A204.1 (cell line): Measurements from ENCODE around the gene DCAF7.

Experiments
- FAIRE-seq: peaks from 2 replicates; lab custom pipeline; 2012; peaks lifted over from hg19 to GRCh38; lab: Jason Lieb, UNC

DCAF7 gene, protein sequence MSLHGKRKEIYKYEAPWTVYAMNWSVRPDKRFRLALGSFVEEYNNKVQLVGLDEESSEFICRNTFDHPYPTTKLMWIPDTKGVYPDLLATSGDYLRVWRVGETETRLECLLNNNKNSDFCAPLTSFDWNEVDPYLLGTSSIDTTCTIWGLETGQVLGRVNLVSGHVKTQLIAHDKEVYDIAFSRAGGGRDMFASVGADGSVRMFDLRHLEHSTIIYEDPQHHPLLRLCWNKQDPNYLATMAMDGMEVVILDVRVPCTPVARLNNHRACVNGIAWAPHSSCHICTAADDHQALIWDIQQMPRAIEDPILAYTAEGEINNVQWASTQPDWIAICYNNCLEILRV

DNA sequence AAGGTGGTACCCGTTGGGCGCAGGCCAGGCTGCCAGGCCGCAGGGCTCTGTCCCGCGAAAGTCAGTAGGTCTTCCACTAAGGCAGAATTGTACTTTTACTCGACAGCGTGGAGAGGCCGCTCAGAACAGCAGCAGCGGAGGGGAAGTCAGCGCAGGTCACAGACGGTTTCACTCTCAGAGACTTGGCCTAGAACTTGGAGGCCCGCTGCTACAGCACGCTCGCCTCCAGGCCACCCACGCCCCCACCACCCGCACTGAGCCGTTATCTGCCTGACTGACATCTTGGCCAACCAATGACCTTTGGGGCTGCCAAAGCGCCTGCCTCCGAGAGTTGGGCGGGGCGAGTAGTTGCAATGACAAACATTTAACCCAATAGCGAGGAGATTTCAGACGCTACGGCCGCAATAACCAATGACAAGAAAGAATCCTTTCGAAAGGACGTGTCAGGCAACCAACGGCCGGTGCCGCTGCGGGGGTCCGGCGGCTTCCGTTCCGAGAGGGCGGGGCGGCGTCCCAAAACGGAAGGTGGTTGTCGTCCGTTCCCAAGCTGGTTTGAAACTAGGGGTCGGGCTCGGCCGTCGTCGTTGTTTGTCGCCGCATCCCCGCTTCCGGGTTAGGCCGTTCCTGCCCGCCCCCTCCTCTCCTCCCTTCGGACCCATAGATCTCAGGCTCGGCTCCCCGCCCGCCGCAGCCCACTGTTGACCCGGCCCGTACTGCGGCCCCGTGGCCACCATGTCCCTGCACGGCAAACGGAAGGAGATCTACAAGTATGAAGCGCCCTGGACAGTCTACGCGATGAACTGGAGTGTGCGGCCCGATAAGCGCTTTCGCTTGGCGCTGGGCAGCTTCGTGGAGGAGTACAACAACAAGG is at the start of gene DCAF7:
TSS of gene DCAF7 (plus strand) at position 532 of the 871 bp plus-strand sequence. CDS start at position 733, 201 bp downstream.
- peak; percentile 98 for FAIRE-seq

DNA sequence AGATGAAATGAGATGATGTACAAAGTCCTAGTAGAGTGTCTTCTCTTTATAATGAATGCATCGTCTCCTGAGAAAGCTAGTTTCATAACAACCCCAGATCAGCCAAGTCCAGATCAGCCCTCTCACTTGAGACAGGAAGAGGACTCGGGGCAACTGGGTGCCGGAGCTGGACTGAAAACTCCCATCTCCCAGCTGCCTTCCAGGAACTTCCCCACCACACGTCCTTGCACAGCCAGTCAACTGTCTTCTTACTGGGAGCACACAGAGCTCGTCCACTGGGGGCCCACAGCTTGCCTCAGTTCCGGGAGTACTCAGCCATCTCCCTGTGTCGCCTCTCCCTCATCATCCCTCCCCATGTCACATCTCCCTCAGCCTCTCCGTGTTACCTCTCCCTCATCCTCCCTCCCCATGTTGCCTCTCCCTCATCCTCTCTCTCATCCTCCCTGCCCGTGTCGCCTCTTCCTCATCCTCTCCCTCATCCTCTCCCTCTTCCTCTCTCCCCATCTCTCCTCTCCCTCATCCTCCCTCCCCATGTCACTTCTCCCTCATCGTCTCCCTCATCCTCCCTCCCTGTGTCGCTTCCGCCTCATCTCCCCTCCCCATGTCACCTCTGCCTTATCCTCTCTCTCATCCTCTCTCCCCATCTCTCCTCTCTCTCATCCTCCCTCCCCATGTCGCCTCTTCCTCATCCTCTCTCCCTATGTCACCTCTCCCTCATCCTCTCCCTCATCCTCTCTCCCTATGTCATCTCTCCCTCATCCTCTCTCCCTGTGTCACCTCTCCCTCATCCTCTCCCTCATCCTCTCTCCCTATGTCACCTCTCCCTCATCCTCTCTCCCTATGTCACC is 49.5 kb upstream of the DCAF7 start:
- FAIRE-seq = no peak

DNA sequence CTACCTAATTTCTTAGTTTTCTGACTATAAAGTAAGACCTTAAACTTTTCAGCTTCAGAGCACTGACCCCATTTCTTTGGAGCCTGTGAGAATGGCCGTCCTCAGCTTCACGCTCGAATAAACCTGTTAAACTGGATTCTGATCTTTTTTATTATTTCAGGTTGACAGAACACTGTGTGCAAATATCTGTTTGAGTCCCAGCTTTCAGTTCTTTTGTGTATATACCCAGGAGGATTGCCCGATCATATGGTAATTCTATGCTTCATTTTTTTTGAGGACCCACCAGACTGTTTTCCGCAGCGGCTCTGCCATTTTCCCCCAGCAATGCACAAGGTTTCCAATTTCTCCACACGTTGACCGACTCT is 47.0 kb upstream of the DCAF7 start:
- FAIRE-seq = no peak

DNA sequence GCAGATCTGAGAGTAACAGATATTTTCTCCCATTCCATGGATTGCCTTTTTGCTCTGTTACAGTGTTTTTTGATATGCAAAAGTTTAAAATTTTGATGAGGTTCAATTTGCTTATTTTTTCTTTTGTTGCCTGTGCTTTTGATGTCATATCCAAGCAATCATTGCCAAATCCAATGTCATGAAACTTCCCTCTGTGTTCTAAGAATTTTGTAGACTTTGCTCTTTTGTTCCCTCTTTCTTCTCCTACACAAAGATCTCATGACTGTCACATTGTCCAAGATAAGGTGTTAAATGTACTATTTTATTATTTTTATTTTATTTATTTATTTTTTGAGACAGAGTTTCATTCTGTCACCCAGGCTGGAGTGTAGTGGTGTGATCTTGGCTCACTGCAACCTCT is 46.0 kb upstream of the DCAF7 start:
- FAIRE-seq = no peak

DNA sequence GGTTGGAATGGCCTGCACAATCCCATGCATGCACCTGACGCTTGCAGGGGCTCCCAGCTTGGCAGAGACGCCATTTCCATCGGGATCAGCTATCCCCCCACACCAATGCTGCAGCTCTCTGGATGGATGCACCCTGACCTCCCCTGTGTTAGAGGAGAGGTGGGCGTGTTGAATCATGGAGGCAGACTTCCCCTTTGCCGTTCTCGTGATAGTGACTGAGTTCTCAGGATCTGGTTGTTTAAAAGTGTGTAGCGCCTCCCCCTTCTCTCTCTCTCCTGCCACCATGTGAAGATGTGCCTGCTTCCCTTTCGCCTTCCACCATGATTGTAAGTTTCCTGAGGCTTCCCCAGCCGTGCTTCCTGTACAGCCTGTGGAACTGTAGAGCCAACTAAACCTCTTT is 44.9 kb upstream of the DCAF7 start:
- FAIRE-seq = no peak

DNA sequence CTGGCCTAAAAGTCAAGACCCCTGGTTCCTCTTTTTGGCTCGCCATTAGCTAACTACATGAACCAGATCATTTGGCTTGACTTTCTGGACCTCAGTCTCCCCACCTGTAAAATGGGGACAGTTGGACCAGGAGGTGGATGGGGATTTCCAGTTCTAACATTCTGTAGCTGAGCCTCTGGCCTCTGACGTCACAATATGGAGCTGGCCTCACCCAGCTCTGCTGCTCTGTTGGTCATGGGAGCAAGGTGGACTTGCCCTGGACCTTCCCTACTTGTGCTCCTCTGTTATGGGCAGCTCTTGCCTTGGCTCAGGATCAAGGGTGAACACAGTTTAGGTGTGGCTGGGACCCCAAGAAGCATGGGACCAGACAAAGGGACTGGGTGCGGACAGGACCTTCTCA is 43.6 kb upstream of the DCAF7 start:
- FAIRE-seq = no peak

DNA sequence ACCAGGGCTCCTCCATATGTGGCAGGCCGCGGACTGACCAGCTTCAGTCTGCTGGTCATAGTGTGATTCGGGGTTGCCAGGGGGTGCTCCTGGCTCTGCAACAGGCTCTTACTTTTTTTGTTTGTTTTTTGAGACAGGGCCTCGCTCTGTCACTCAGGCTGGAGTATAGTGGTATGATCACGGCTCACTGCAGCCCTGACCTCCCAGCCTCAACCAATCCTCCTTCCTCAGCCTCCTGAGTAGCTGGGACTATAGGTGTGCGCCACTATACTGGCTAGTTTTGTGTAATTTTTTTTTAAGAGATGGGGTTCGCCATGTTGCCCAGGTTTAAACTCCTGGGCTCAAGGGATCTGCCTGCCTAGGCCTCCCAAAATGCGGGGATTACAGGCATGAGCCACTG is 38.9 kb upstream of the DCAF7 start:
- no peak for FAIRE-seq

DNA sequence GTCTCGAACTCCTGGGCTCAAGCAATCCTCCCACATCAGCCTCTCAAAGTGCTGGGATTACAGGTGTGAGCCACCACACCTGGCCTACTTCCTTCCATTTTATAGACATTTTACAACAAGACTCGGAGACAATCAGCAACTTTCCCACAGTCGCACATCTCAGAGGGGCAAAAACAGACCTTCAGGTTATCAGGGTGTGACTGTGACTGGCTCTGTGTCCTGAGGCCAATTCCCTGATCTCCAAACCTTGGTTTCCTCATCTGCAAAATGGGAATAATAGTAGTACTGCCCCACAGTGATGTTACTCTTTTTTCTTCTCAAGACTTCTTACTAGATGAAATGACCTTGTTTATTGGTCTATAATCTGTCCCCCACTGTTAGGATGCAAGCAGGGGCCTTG is 37.9 kb upstream of the DCAF7 start:
- FAIRE-seq = no peak

DNA sequence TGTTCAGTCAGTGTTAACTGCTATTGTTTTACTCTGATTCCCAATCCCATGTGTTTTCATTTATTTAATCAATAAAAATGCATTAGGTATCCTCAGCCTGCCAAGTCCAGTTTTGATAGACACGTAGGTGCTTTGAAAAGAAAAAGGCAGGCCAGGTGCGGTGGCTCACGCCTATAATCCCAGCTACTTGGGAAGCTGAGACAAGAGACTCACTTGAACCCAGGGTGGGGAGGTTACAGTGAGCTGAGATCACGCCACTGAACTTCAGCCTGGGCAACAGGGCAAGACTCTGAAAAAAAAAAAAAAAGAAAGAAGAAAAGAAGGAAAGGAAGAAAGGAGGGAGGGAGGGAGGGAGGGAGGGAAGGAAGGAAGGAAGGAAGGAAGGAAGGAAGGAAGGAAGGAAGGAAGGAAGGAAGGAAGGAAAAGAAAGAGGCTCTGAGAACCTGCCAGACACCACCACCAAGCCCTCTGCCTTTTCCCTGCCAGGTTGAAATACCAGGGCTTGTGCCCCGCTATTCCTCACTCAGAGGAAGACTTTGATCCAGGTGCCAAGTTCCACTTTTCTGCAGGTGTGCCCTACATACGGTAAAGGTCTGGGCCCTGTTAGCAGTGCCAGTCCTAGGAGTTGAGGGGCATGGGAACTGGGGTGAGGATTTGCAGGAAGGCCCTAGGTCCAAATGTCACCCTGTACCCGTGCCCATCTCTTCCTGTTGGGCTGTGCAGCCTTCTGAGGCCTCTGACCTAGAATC is 37.2 kb upstream of the DCAF7 start:
- no peak for FAIRE-seq

DNA sequence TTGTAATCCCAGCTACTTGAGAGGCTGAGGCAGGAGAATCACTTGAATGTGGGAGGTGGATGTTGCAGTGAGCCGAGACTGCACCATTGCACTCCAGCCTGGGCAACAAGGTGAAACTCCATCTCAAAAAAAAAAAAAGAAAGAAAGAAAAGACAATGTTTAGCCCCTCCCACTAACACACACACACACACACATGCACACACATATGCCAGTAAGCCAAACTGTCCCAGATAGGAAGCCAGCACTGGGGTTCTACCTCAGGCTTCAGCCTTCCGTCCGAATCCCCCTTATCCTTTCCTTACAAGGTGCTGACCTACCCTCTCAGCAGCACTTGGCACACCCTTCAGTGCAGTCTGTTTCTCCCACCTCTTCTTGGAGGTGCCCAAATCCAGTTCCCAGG is 35.8 kb upstream of the DCAF7 start:
- no peak for FAIRE-seq

DNA sequence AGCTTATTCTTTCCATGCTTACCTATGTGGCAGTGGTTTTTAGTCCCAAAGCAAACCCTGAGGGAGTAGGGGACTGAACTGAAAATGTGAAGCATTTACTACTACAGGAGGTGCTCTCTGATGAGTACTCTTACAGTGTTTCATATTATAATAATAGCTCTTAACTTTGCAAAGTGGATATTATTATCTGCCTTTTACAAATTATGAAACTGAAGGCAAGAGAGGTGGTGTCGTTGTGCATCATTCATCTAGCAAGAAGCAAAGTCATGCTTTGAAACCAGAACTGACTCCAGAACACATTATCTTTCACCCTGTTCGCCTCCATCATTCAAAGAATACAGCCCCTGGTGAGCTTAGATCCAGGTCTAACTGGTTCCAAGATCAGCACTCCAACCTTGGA is 35.3 kb upstream of the DCAF7 start:
- no peak for FAIRE-seq

DNA sequence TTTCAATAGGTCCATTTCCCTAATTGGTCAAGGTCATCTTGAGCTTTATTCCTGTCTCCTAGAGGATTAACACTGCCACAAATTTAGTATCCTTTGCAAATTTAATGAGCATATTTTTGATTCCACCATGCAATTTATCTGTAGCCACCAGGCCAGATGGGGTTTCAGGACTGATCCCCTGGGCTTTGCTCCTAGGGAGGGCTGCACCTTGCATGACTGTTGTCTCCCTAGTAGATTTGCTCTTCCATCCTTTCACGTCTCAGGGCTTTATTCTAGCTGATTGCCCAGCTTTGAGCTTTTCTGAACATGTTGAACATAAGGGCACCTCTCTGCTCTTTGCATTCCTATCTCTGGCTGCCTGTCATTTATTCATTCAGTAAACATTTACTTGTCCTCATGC is 34.9 kb upstream of the DCAF7 start:
- FAIRE-seq = no peak

DNA sequence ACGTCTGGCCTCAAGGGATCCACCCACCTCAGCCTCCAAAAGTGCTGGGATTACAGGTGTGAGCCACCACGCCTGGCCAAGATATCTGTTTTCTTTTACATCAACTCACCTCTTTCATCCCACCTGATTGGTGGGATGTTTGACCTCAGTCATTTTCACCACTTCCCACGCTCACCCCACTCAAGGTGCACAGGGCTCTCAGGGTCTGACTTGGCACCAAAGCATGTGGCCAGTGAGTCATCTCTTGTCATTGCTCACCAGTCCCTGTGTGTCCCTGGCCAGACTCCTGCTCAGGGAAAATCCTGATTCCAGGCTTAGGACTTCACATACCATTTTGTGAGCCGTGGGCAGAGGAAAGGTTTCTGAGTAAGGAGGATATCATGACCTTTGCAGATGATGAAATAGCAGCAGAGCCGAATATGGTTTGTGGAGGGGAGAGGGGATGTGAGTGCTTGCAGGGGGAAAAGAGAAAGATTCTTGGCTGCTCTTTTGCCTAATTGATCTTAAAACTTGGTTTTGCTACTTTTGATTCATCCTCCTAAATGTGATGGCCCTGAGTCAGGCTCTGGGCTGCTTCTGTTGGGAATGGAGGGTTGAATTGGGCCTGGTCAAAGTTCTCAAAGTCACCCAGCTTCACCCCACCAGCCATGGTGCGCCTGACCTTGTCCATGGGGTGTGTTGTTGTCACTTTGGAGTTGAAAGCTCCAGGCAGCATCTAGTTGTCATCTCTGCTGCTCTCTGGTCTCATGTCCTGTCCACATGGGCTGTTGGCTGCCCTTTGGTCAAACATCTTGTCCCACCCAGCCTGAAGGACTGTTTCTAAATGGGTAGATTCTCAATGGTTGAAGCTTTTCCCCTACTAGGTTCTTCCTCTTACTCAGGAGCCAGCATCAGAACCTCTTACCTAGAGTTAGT is 33.1 kb upstream of the DCAF7 start:
- FAIRE-seq = no peak

DNA sequence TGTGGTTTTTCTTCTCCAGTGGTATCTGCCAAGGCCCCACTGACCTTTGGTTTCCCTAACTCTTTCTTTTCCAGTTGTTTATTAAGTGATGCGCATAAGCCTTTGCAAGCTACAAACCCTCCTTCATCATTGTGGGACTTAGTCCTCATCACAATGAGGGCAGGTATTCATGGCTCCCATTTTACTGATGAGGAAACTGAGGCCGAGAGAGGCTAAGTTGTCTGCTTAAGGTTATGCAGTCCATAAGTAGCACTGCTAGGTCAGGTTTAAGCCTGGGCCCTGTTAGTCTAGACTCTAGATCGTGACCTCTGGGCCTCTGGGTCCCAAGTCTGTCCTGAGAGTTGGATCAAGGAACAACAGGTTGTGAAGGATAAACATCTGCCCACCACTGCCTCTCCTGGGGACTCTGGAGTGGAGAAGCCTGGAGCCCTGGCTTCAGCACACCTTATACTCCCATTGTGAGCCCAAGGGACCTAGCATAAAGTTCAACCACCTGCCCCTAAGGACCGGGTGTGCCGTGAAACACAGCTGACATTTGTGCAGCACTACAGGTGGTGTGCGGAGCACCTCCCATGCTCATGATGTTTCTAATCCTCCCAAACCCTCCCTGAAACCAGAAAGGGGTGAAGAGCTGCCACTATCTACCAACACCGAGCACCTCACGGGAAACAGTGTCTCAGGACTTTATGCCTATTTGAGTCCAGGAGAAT is 32.3 kb upstream of the DCAF7 start:
- no peak for FAIRE-seq

DNA sequence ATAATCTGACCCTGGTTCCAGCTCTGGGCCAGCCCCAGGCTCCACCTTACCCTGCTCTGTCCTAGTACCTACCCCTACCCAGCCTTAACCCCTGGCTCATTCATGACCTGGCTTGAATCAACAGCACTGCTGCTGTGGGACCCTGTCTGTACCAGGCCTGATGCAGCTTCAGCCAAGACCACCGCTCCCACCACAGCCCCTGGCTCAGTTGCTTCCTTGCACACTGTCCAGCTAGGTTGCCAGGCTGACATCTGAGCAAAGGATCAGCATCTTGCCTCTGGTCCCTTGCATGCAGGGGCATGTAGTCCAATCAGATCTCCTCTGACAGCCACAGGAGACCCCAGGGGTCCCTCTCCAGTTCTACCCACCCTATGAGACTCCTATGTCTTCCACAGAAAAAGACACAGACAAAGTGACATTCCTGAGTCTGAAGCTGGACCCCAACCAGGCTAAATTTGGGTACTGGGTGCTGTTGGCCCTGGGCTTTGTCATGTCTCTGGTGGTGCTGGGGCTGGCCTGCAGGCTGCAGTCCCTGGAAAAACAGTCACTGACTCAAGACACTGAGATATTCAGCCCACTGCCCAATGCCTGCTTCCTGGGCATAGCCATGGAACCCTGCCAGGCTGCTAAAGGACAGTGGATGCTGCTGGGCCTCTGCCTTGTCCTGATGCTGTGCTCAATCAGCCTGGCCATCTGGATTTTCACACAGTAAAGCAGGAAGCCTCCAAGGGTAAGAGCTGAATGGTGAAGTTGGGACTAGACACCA is 31.0 kb upstream of the DCAF7 start:
- no peak for FAIRE-seq

DNA sequence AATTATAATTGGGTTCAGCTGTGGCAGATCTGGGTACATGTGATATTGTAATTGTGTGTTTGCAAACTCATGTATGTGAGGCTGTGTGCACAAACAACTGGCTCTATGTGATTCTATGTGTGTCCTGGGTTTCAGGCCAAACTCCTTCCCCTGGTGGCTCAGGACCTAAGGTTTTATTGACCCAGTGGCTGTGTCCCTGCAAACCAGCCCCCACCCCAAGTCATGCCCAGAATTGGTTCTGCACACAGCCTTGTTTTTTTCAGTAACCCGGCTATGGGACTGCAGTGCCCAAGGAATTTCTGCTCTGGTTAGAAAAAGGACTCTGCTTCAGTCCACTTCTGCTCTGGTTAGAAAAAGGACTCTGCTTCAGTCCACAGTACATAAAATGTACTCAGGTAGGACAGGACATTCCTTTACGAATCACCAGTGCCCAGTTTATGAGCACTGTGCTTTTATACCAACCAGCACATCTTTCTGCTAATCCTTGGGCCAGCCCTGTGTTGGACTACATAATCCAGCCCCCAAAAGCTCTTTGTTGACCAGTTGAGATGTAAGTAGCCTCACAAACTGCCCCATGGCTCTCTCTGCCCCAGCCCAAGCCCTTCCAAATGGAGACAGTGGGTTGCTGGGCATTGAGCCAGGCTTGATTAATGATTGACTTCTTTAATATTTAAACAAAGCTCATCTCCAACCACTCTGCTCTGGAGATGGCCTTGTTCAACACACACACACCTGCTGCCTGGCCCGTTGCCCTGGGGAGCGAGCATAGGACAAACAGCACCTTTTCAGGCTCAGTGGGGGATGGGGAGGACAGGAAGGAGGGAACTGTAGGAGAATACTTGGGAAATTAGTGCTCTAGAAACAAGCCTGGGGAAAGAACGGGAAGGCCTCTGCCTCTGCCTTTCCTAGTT is 30.1 kb upstream of the DCAF7 start:
- FAIRE-seq = no peak

DNA sequence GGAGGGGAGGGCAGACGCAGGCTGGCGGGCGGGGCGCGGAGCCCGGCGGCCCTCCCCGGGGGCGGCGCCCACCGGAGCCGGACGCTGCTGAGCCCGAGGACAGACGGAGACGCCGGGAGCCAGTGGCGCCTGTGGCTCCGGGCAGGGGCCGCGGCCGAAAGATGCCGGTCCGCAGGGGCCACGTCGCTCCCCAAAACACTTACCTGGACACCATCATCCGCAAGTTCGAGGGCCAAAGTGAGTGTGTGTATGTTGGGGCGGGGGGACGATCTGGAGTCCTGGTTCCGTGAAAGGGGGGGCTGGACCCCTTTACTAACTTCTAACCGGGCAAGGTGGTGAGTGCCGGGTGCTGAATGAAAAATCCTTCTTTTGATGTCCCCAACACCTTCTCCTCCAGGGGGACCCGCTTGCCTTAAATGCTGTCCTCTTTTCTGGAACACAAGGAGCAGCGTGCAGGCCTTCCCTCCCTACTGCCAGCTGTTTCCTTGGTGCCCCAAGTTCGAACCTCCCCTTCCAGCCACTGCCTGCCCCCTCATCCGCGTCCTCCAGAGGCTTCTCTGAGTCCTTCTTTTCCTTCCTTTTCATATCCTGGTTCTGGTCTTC is 26.9 kb upstream of the DCAF7 start, which contains the start of gene KCNH6:
TSS of gene KCNH6 (plus strand) at position 106 of the 603 bp plus-strand sequence. CDS start at position 162, 56 bp downstream.
- no peak for FAIRE-seq

DNA sequence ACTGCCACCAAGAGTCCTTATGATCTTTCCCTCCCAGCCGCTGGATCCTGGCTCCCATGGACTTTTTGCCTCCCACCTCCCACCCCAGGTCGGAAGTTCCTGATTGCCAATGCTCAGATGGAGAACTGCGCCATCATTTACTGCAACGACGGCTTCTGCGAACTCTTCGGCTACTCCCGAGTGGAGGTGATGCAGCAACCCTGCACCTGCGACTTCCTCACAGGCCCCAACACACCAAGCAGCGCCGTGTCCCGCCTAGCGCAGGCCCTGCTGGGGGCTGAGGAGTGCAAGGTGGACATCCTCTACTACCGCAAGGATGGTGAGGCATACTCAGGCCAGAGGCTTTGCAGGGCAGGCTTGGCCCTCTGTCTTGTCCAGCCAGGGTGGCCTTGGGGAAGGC is 26.2 kb upstream of the DCAF7 start:
- no peak for FAIRE-seq
